ENCODE measurements around the gene DIP2C. TPM values are rescaled to one million over a fixed set of nuclear protein-coding genes. Genes with fewer than 3 reads are reported as not detected.

Gene DIP2C
- total and polyA plus RNA-seq, 2 donors from 2014 or later: 6.2 to 22.6 TPM

DNA sequence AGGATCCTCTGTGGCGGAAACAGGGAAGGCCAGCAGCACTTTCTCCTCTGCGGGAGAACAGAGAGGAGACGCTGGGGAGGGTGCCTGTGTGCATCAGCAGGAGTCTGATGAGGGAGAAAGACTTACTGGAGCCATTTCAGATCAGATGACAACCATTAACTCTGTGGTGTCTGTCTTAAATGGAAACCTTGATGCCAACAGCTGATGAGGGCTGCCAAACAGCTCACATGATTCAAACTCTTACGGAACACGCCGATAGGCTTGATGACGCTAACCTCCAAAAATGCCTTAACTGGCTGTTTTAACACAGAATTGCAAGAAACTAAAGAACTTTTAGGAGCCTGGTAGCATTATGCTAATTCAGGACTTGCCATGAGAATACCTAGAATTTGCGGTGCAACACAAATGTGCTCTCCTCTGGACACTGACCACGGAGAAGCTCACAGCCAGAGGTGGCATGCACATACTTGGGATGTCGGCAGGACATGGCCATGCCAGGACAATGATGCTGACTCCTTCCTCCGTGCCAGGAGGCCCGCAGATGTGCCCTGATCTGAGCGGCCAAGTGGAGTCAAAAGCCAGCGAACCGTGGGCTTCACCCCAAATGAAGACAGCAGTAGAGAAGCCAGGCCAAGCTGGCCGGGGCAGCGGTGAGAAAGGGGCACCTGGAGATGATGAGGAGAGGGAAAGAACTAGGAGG lies 399.3 kb downstream of the DIP2C start:
- Histone ChIP-seq H3K36me3 (ENCODE audit: control insufficient read depth in 2 of 3, insufficient read depth in 3 of 3, low read length in 3 of 3) (peaks cover 3 to 33% (median 14%) of the 10 kb centered on the region in 3 donors), H3K9ac (ENCODE audit: low read length in 3 of 3) (no peak overlapping the region), H3K27ac (ENCODE audit: low read depth in 2 of 2, low read length in 2 of 2) (no peak overlapping the region), H3K4me3 (ENCODE audit: low read length in 3 of 3) (no peak overlapping the region), H3K9me3 (ENCODE audit: control insufficient read depth in 2 of 3, insufficient read depth in 1 of 3, low read length in 3 of 3) (no peaks in the 10 kb centered on the region), H3K4me1 (ENCODE audit: control insufficient read depth in 2 of 3, insufficient read depth in 2 of 3, low read depth in 1 of 3, low read length in 3 of 3) (peaks cover 0 to 2% (median 0%) of the 10 kb centered on the region in 3 donors), H3K27me3 (ENCODE audit: control insufficient read depth, insufficient read depth, low read length) (no peaks in the 10 kb centered on the region)
- TF ChIP-seq, protein P1, sequence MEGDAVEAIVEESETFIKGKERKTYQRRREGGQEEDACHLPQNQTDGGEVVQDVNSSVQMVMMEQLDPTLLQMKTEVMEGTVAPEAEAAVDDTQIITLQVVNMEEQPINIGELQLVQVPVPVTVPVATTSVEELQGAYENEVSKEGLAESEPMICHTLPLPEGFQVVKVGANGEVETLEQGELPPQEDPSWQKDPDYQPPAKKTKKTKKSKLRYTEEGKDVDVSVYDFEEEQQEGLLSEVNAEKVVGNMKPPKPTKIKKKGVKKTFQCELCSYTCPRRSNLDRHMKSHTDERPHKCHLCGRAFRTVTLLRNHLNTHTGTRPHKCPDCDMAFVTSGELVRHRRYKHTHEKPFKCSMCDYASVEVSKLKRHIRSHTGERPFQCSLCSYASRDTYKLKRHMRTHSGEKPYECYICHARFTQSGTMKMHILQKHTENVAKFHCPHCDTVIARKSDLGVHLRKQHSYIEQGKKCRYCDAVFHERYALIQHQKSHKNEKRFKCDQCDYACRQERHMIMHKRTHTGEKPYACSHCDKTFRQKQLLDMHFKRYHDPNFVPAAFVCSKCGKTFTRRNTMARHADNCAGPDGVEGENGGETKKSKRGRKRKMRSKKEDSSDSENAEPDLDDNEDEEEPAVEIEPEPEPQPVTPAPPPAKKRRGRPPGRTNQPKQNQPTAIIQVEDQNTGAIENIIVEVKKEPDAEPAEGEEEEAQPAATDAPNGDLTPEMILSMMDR (IDR thresholded peaks at IDR 0.05; ENCODE audit: borderline replicate concordance, extremely low read depth, insufficient read depth): no peak
- FAIRE-seq (no peak), DNase-seq (no peak)
- intact Hi-C loops (cut with DNase I): no loop called here

DNA sequence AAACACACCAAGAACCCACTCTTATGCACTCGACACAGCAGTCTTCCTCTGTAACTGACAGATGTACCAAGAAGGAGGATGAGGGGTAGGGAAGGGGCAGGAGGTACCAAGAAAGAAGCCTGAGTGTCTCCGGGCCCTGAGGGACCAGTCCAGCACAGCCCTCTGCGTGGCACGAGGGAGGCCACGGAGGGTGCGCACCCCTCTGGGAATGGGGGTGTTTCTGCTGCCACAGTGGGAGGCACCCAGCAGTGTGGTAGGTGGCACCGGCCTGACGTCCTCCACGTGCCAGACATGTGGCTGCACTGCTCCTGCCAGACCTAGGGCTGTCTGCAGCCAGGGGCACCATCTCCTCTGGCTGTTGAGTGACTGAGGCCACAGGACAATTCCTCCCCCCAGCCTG lies 399.9 kb downstream of the DIP2C start:
- Histone ChIP-seq H3K9me3 (ENCODE audit: control insufficient read depth in 2 of 3, insufficient read depth in 1 of 3, low read length in 3 of 3) (no peaks in the 10 kb centered on the region), H3K27me3 (ENCODE audit: control insufficient read depth, insufficient read depth, low read length) (no peaks in the 10 kb centered on the region), H3K36me3 (ENCODE audit: control insufficient read depth in 2 of 3, insufficient read depth in 3 of 3, low read length in 3 of 3) (peaks cover 3 to 38% (median 14%) of the 10 kb centered on the region in 3 donors), H3K4me1 (ENCODE audit: control insufficient read depth in 2 of 3, insufficient read depth in 2 of 3, low read depth in 1 of 3, low read length in 3 of 3) (peaks cover 0 to 2% (median 0%) of the 10 kb centered on the region in 3 donors), H3K27ac (ENCODE audit: low read depth in 2 of 2, low read length in 2 of 2) (no peak overlapping the region), H3K9ac (ENCODE audit: low read length in 3 of 3) (no peak overlapping the region), H3K4me3 (ENCODE audit: low read length in 3 of 3) (no peak overlapping the region)
- DNase-seq: peak in 1 of 5 donors; percentile 28
- TF ChIP-seq, protein P1 (IDR thresholded peaks at IDR 0.05; ENCODE audit: borderline replicate concordance, extremely low read depth, insufficient read depth): no peak
- intact Hi-C loops (cut with DNase I): no loop called here
- FAIRE-seq: no peak

- H3K9me3 ChIP-seq (ENCODE audit: control insufficient read depth in 2 of 3, insufficient read depth in 1 of 3, low read length in 3 of 3): no peaks in the 10 kb centered on the region
- no peak overlapping the region for H3K27ac ChIP-seq (ENCODE audit: low read depth in 2 of 2, low read length in 2 of 2)
- no peak for DNase-seq
- no peak for FAIRE-seq
- H3K4me1 ChIP-seq (ENCODE audit: control insufficient read depth in 2 of 3, insufficient read depth in 2 of 3, low read depth in 1 of 3, low read length in 3 of 3): peaks cover 0 to 2% (median 0%) of the 10 kb centered on the region in 3 donors
- intact Hi-C loops (cut with DNase I): no loop called here
- no peak overlapping the region for H3K4me3 ChIP-seq (ENCODE audit: low read length in 3 of 3)
- H3K27me3 ChIP-seq (ENCODE audit: control insufficient read depth, insufficient read depth, low read length): no peaks in the 10 kb centered on the region
- H3K36me3 ChIP-seq (ENCODE audit: control insufficient read depth in 2 of 3, insufficient read depth in 3 of 3, low read length in 3 of 3): peaks cover 3 to 39% (median 20%) of the 10 kb centered on the region in 3 donors
- H3K9ac ChIP-seq (ENCODE audit: low read length in 3 of 3): no peak overlapping the region
- TF ChIP-seq, protein P1 (IDR thresholded peaks at IDR 0.05; ENCODE audit: borderline replicate concordance, extremely low read depth, insufficient read depth): no peak
Observed at GRCh38 chr10:288316-289200, 400.9 kb downstream of the DIP2C start.

Measured in kidney (tissue), 14 donors.